Measurements from ENCODE around the gene KLHL35.

KLHL35 gene

DNA sequence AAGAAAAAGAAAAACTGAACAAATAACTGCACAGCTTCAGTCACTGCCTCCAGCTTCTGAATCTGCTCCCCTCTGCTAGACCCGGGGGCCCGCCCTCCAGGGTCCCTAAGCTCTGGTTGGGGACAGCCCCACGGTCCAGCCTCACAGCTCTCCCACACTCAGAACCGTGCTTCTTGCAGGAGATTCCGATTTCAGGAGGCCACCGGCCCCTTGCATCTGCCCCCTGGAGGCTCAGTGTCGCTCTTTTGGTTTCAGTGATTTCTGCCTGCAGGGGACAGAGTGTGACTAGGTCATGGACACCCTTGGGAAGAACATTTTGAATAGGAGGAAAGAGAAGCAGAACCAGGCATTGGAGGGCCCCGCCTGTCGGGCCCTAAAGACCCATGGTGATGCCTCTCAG lies 56.8 kb downstream of the KLHL35 start:
- DNase-seq: no peak
- no peaks in the 10 kb centered on the region for H3K27me3 ChIP-seq (replicated peaks; ENCODE audit: control insufficient read depth, insufficient read depth, low read length, poor library complexity, severe bottlenecking)
- no peak overlapping the region for H3K27ac ChIP-seq (ENCODE audit: insufficient read depth, low read length, poor library complexity, severe bottlenecking)
- no peak overlapping the region for H3K4me3 ChIP-seq (ENCODE audit: insufficient read depth, low read depth, low read length, poor library complexity, severe bottlenecking)
- no peaks in the 10 kb centered on the region for H3K4me1 ChIP-seq (ENCODE audit: control insufficient read depth, insufficient read depth, low read length, poor library complexity, severe bottlenecking)
- no peaks in the 10 kb centered on the region for H3K9me3 ChIP-seq (ENCODE audit: control insufficient read depth, low read length)
- no peaks in the 10 kb centered on the region for H3K36me3 ChIP-seq (ENCODE audit: control insufficient read depth, insufficient read depth, low read length)

DNA sequence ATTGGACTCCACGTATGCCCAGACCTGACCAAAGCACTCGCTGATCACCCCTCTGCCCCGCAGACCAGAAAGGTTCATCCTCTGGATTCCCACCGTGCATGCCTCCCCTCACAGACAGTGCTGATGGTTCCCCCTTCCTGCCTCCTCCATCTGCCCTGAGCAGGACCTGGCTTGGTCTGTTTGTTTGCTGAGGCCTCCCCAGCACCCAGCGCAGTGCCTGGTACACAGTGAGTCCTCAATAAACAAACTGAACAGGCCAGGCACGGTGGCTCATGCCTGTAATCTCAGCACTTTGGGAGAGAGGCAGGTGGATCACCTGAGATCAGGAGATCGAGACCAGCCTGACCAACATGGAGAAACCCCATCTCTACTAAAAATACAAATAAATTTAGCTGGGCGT lies 57.4 kb downstream of the KLHL35 start:
- Histone ChIP-seq H3K9me3 (ENCODE audit: control insufficient read depth, low read length) (no peaks in the 10 kb centered on the region), H3K4me3 (ENCODE audit: insufficient read depth, low read depth, low read length, poor library complexity, severe bottlenecking) (no peak overlapping the region), H3K4me1 (ENCODE audit: control insufficient read depth, insufficient read depth, low read length, poor library complexity, severe bottlenecking) (no peaks in the 10 kb centered on the region), H3K27me3 (replicated peaks; ENCODE audit: control insufficient read depth, insufficient read depth, low read length, poor library complexity, severe bottlenecking) (no peaks in the 10 kb centered on the region), H3K27ac (ENCODE audit: insufficient read depth, low read length, poor library complexity, severe bottlenecking) (no peak overlapping the region), H3K36me3 (ENCODE audit: control insufficient read depth, insufficient read depth, low read length) (no peaks in the 10 kb centered on the region)
- DNase-seq: no peak

GRCh38 chr11:75374646-75375045 lies 58.4 kb downstream of the KLHL35 start:
- no peaks in the 10 kb centered on the region for H3K36me3 ChIP-seq (ENCODE audit: control insufficient read depth, insufficient read depth, low read length)
- no peak overlapping the region for H3K4me3 ChIP-seq (ENCODE audit: insufficient read depth, low read depth, low read length, poor library complexity, severe bottlenecking)
- H3K9me3 ChIP-seq (ENCODE audit: control insufficient read depth, low read length): no peaks in the 10 kb centered on the region
- H3K27ac ChIP-seq (ENCODE audit: insufficient read depth, low read length, poor library complexity, severe bottlenecking): no peak overlapping the region
- DNase-seq: no peak
- no peaks in the 10 kb centered on the region for H3K27me3 ChIP-seq (replicated peaks; ENCODE audit: control insufficient read depth, insufficient read depth, low read length, poor library complexity, severe bottlenecking)
- no peaks in the 10 kb centered on the region for H3K4me1 ChIP-seq (ENCODE audit: control insufficient read depth, insufficient read depth, low read length, poor library complexity, severe bottlenecking)

DNA sequence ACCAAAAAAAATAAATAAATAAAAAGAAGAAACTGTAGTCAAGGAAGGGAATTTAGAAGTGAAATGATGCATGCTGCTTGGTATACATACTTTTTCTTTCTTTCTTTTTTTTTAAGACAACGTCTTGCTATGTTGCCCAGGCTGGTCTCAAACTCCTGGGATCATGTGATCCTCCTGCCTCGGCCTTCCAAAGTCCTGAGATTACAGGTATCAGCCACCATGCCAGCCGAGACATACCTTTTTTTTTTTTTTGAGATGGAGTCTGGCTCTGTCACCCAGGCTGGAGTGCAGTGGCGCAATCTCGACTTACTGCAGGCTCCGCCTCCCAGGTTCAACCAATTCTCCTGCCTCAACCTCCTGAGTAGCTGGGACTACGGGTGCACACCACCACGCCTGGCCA lies 59.8 kb downstream of the KLHL35 start:
- no peak overlapping the region for H3K4me3 ChIP-seq (ENCODE audit: insufficient read depth, low read depth, low read length, poor library complexity, severe bottlenecking)
- H3K9me3 ChIP-seq (ENCODE audit: control insufficient read depth, low read length): no peaks in the 10 kb centered on the region
- no peaks in the 10 kb centered on the region for H3K36me3 ChIP-seq (ENCODE audit: control insufficient read depth, insufficient read depth, low read length)
- H3K27ac ChIP-seq (ENCODE audit: insufficient read depth, low read length, poor library complexity, severe bottlenecking): no peak overlapping the region
- H3K4me1 ChIP-seq (ENCODE audit: control insufficient read depth, insufficient read depth, low read length, poor library complexity, severe bottlenecking): no peaks in the 10 kb centered on the region
- no peaks in the 10 kb centered on the region for H3K27me3 ChIP-seq (replicated peaks; ENCODE audit: control insufficient read depth, insufficient read depth, low read length, poor library complexity, severe bottlenecking)
- no peak for DNase-seq
